ENCODE data around the gene KCNRG. TPM values are rescaled to one million over a fixed set of nuclear protein-coding genes. Genes with fewer than 3 reads are reported as not detected.
A peak's percentile ranks its signal among the peaks of the same experiment; 100 is the strongest.

The KCNRG gene
- total and polyA plus RNA-seq, 9 of the 15 experiments (the other 6 are each of a cell fraction or from before 2014, with no cell fraction given) = 0.36 to 1.1 (median 0.53) TPM

GRCh38 chr13:49996161-49996915, 18.9 kb upstream of the KCNRG start (continued):
- TF ChIP-seq HEY1 (CRISPR knock-in tag; IDR thresholded peaks at IDR 0.05; ENCODE audit: borderline replicate concordance) (no peak), MTA2 (IDR thresholded peaks at IDR 0.05; ENCODE audit: low read depth) (no peak), RB1 (IDR thresholded peaks at IDR 0.05; ENCODE audit: low read depth) (peak; percentile 66; the same call in 1 of the 2 replicates), KAT2B (IDR thresholded peaks at IDR 0.05; ENCODE audit: low read depth, low read length) (no peak), ZNF444 (CRISPR knock-in tag; IDR thresholded peaks at IDR 0.05) (peak; percentile 47; the same call in 1 of the 2 replicates), NR2F6 (CRISPR knock-in tag; IDR thresholded peaks at IDR 0.05) (no peak), THAP12 (CRISPR knock-in tag; IDR thresholded peaks at IDR 0.05) (no peak), RCOR1 (IDR thresholded peaks at IDR 0.05; ENCODE audit: borderline replicate concordance in 1 of 2, low read depth in 2 of 2, low read length in 2 of 2) (0 out of 4 replicates have a peak, but pooled peaks of 1 of the 2 experiments have one; percentile 22), ZNF282 (CRISPR knock-in tag; IDR thresholded peaks at IDR 0.05) (no peak), RFX5 (IDR thresholded peaks at IDR 0.05; ENCODE audit: low read depth, low read length) (no peak)
- TF ChIP-seq, protein P1, sequence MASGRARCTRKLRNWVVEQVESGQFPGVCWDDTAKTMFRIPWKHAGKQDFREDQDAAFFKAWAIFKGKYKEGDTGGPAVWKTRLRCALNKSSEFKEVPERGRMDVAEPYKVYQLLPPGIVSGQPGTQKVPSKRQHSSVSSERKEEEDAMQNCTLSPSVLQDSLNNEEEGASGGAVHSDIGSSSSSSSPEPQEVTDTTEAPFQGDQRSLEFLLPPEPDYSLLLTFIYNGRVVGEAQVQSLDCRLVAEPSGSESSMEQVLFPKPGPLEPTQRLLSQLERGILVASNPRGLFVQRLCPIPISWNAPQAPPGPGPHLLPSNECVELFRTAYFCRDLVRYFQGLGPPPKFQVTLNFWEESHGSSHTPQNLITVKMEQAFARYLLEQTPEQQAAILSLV (tag; IDR thresholded peaks at IDR 0.05) = no peak
- TF ChIP-seq, protein P2, sequence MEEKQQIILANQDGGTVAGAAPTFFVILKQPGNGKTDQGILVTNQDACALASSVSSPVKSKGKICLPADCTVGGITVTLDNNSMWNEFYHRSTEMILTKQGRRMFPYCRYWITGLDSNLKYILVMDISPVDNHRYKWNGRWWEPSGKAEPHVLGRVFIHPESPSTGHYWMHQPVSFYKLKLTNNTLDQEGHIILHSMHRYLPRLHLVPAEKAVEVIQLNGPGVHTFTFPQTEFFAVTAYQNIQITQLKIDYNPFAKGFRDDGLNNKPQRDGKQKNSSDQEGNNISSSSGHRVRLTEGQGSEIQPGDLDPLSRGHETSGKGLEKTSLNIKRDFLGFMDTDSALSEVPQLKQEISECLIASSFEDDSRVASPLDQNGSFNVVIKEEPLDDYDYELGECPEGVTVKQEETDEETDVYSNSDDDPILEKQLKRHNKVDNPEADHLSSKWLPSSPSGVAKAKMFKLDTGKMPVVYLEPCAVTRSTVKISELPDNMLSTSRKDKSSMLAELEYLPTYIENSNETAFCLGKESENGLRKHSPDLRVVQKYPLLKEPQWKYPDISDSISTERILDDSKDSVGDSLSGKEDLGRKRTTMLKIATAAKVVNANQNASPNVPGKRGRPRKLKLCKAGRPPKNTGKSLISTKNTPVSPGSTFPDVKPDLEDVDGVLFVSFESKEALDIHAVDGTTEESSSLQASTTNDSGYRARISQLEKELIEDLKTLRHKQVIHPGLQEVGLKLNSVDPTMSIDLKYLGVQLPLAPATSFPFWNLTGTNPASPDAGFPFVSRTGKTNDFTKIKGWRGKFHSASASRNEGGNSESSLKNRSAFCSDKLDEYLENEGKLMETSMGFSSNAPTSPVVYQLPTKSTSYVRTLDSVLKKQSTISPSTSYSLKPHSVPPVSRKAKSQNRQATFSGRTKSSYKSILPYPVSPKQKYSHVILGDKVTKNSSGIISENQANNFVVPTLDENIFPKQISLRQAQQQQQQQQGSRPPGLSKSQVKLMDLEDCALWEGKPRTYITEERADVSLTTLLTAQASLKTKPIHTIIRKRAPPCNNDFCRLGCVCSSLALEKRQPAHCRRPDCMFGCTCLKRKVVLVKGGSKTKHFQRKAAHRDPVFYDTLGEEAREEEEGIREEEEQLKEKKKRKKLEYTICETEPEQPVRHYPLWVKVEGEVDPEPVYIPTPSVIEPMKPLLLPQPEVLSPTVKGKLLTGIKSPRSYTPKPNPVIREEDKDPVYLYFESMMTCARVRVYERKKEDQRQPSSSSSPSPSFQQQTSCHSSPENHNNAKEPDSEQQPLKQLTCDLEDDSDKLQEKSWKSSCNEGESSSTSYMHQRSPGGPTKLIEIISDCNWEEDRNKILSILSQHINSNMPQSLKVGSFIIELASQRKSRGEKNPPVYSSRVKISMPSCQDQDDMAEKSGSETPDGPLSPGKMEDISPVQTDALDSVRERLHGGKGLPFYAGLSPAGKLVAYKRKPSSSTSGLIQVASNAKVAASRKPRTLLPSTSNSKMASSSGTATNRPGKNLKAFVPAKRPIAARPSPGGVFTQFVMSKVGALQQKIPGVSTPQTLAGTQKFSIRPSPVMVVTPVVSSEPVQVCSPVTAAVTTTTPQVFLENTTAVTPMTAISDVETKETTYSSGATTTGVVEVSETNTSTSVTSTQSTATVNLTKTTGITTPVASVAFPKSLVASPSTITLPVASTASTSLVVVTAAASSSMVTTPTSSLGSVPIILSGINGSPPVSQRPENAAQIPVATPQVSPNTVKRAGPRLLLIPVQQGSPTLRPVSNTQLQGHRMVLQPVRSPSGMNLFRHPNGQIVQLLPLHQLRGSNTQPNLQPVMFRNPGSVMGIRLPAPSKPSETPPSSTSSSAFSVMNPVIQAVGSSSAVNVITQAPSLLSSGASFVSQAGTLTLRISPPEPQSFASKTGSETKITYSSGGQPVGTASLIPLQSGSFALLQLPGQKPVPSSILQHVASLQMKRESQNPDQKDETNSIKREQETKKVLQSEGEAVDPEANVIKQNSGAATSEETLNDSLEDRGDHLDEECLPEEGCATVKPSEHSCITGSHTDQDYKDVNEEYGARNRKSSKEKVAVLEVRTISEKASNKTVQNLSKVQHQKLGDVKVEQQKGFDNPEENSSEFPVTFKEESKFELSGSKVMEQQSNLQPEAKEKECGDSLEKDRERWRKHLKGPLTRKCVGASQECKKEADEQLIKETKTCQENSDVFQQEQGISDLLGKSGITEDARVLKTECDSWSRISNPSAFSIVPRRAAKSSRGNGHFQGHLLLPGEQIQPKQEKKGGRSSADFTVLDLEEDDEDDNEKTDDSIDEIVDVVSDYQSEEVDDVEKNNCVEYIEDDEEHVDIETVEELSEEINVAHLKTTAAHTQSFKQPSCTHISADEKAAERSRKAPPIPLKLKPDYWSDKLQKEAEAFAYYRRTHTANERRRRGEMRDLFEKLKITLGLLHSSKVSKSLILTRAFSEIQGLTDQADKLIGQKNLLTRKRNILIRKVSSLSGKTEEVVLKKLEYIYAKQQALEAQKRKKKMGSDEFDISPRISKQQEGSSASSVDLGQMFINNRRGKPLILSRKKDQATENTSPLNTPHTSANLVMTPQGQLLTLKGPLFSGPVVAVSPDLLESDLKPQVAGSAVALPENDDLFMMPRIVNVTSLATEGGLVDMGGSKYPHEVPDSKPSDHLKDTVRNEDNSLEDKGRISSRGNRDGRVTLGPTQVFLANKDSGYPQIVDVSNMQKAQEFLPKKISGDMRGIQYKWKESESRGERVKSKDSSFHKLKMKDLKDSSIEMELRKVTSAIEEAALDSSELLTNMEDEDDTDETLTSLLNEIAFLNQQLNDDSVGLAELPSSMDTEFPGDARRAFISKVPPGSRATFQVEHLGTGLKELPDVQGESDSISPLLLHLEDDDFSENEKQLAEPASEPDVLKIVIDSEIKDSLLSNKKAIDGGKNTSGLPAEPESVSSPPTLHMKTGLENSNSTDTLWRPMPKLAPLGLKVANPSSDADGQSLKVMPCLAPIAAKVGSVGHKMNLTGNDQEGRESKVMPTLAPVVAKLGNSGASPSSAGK (IDR thresholded peaks at IDR 0.05) = peak; percentile 39; the same call in 1 of the 2 replicates
